HL-60 (cell line): ENCODE measurements around the gene ZNF280B.

Experiments used
- DNase-seq, 2 experiments: peaks; one replicate each; pipeline ENCODE4 v3.0.0-alpha.2; 2010 to 2020; ENCODE audit warnings: low read depth in 1 of 2, low spot score in 1 of 2
- H3K27ac ChIP-seq: fragments of 250-450 bp; sonication (Bioruptor Pico); replicated peaks from 2 replicates; pipeline ENCODE4 v1.5.1; 2020; ENCODE audit warnings: mild to moderate bottlenecking, moderate library complexity
- H3K27me3 ChIP-seq: fragments of 250-450 bp; sonication (Bioruptor Pico); 2 replicates; pipeline ENCODE4 v1.5.1; 2021; ENCODE audit warnings: mild to moderate bottlenecking, moderate library complexity; ENCODE audit not compliant: insufficient read depth, poor library complexity, severe bottlenecking
- H3K4me3 ChIP-seq: replicated peaks from 2 replicates; pipeline ENCODE4 v1.5.1; 2011; ENCODE audit warnings: mild to moderate bottlenecking, control low read depth, low read length; ENCODE audit not compliant: insufficient read depth
- CTCF ChIP-seq: IDR thresholded peaks from one replicate; pipeline ENCODE4 v1.5.1; 2011; ENCODE audit warnings: low read length, control low read depth, inconsistent platforms; ENCODE audit not compliant: insufficient read depth
- GABPA ChIP-seq: IDR thresholded peaks from 2 replicates; pipeline ENCODE4 v1.6.1; 2012; ENCODE audit warnings: low read depth
- POLR2AphosphoS5 ChIP-seq: IDR thresholded peaks from 2 replicates; pipeline ENCODE4 v1.6.1; 2012; ENCODE audit warnings: low read depth
- SPI1 ChIP-seq: IDR thresholded peaks from 2 replicates; pipeline ENCODE4 v1.6.1; 2012; ENCODE audit warnings: low read depth, mild to moderate bottlenecking, borderline replicate concordance
- TF ChIP-seq, protein P1 (sequence below): IDR thresholded peaks from 2 replicates; pipeline ENCODE4 v1.6.1; 2012; ENCODE audit warnings: low read depth; ENCODE audit not compliant: insufficient replicate concordance

ZNF280B gene

DNA sequence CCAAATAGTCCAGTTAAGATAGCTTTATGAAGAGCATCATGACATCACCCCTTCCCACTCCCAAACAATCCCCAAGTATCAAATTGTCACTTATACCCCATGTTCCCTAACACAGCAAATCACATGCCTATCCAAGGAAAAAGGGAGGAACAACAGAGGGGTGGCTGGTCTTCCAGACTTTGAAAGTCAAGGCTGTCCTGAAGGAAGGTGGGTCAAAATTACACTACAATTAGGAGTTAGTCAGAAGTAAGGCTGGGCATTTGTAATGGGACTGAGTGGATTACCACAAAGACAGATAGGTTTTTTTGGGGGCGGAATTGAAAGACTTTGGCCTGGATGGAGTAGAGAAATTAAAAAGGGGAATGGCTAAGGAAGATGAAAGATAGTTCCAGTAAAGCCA is 44.6 kb upstream of the ZNF280B start:
- DNase-seq: no peak
- Histone ChIP-seq H3K27ac (no peak overlapping the region), H3K27me3 (no peaks in the 10 kb centered on the region), H3K4me3 (no peak overlapping the region)
- TF ChIP-seq SPI1: no peak
- no peak for TF ChIP-seq POLR2AphosphoS5
- no peak for TF ChIP-seq GABPA
- no peak for TF ChIP-seq CTCF
- TF ChIP-seq, protein P1, sequence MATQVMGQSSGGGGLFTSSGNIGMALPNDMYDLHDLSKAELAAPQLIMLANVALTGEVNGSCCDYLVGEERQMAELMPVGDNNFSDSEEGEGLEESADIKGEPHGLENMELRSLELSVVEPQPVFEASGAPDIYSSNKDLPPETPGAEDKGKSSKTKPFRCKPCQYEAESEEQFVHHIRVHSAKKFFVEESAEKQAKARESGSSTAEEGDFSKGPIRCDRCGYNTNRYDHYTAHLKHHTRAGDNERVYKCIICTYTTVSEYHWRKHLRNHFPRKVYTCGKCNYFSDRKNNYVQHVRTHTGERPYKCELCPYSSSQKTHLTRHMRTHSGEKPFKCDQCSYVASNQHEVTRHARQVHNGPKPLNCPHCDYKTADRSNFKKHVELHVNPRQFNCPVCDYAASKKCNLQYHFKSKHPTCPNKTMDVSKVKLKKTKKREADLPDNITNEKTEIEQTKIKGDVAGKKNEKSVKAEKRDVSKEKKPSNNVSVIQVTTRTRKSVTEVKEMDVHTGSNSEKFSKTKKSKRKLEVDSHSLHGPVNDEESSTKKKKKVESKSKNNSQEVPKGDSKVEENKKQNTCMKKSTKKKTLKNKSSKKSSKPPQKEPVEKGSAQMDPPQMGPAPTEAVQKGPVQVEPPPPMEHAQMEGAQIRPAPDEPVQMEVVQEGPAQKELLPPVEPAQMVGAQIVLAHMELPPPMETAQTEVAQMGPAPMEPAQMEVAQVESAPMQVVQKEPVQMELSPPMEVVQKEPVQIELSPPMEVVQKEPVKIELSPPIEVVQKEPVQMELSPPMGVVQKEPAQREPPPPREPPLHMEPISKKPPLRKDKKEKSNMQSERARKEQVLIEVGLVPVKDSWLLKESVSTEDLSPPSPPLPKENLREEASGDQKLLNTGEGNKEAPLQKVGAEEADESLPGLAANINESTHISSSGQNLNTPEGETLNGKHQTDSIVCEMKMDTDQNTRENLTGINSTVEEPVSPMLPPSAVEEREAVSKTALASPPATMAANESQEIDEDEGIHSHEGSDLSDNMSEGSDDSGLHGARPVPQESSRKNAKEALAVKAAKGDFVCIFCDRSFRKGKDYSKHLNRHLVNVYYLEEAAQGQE: no peak

- TF ChIP-seq GABPA: no peak
- TF ChIP-seq SPI1: no peak
- no peak for TF ChIP-seq CTCF
- no peak for TF ChIP-seq POLR2AphosphoS5
- TF ChIP-seq, protein P1: no peak
- DNase-seq: peak in 1 of 2 experiments; percentile 19
- Histone ChIP-seq H3K27me3 (no peaks in the 10 kb centered on the region), H3K27ac (no peak overlapping the region), H3K4me3 (no peak overlapping the region)
Measured at GRCh38 chr22:22552630-22553029, 44.1 kb upstream of the ZNF280B start.

- no peaks in the 10 kb centered on the region for H3K27me3 ChIP-seq
Measured at GRCh38 chr22:22550789-22551434, 42.4 kb upstream of the ZNF280B start.

More at GRCh38 chr22:22550789-22551434, 42.4 kb upstream of the ZNF280B start:
- Histone ChIP-seq H3K27ac (no peak overlapping the region), H3K4me3 (no peak overlapping the region)
- no peak for DNase-seq
- TF ChIP-seq, protein P1: no peak
